H9 (cell line): Measurements from ENCODE around the gene DOC2B. TPM values are rescaled to one million over a fixed set of nuclear protein-coding genes. Genes with fewer than 3 reads are reported as not detected.

Experiments used
- DNase-seq: peaks from one replicate; pipeline ENCODE4 v3.0.0-alpha.2; 2017
- H2AFZ ChIP-seq: one replicate; pipeline ENCODE4 v1.6.1; 2013; ENCODE audit warnings: mild to moderate bottlenecking, low read length, control low read depth, moderate library complexity
- H2AK5ac ChIP-seq: 2 replicates; pipeline ENCODE4 v1.6.1; 2013; ENCODE audit warnings: low read length, control low read depth, mixed read lengths; ENCODE audit not compliant: insufficient read length
- H2BK120ac ChIP-seq: one replicate; pipeline ENCODE4 v1.6.1; 2013; ENCODE audit warnings: low read depth, mild to moderate bottlenecking, low read length, control low read depth, inconsistent platforms; ENCODE audit not compliant: poor library complexity, severe bottlenecking
- H2BK12ac ChIP-seq: 2 replicates; pipeline ENCODE4 v1.6.1; 2013; ENCODE audit warnings: low read length, control low read depth, mixed read lengths, low read depth; ENCODE audit not compliant: insufficient read length
- H2BK15ac ChIP-seq: 2 replicates; pipeline ENCODE4 v1.6.1; 2013; ENCODE audit warnings: low read depth, low read length, control low read depth
- H2BK20ac ChIP-seq: one replicate; pipeline ENCODE4 v1.6.1; 2013; ENCODE audit warnings: low read depth, mild to moderate bottlenecking, low read length, control low read depth, inconsistent platforms; ENCODE audit not compliant: poor library complexity, severe bottlenecking
- H2BK5ac ChIP-seq: 2 replicates; pipeline ENCODE4 v1.6.1; 2013; ENCODE audit warnings: low read length, control low read depth, mixed read lengths; ENCODE audit not compliant: insufficient read length
- H3K14ac ChIP-seq: 2 replicates; pipeline ENCODE4 v1.6.1; 2013; ENCODE audit warnings: low read length, control low read depth; ENCODE audit not compliant: insufficient read depth
- H3K18ac ChIP-seq: 2 replicates; pipeline ENCODE4 v1.6.1; 2013; ENCODE audit warnings: low read depth, mild to moderate bottlenecking, mixed read lengths, low read length, control low read depth; ENCODE audit not compliant: insufficient read length
- H3K23ac ChIP-seq: 2 replicates; pipeline ENCODE4 v1.6.1; 2013; ENCODE audit warnings: low read length, control low read depth, mixed read lengths, low read depth; ENCODE audit not compliant: insufficient read length
- H3K23me2 ChIP-seq: 2 replicates; pipeline ENCODE4 v1.6.1; 2013; ENCODE audit warnings: low read depth, mild to moderate bottlenecking, mixed read lengths, low read length, control low read depth; ENCODE audit not compliant: insufficient read length, poor library complexity, severe bottlenecking
- H3K27ac ChIP-seq: 2 replicates; pipeline ENCODE4 v1.5.1; 2013; ENCODE audit warnings: low read length, control low read depth, mixed read lengths, low read depth; ENCODE audit not compliant: insufficient read length
- H3K27me3 ChIP-seq: 2 replicates; pipeline ENCODE4 v1.6.1; 2013; ENCODE audit warnings: low read length, control low read depth, inconsistent platforms; ENCODE audit not compliant: insufficient read depth
- H3K4ac ChIP-seq: 2 replicates; pipeline ENCODE4 v1.6.1; 2013; ENCODE audit warnings: low read depth, mild to moderate bottlenecking, control low read depth, inconsistent platforms, low read length, moderate library complexity
- H3K4me1 ChIP-seq: 2 replicates; pipeline ENCODE4 v1.6.1; 2013; ENCODE audit warnings: low read length, control low read depth, inconsistent platforms; ENCODE audit not compliant: insufficient read depth
- H3K4me2 ChIP-seq: 2 replicates; pipeline ENCODE4 v1.6.1; 2013; ENCODE audit warnings: low read length, control low read depth, mixed read lengths; ENCODE audit not compliant: insufficient read length, insufficient read depth
- H3K56ac ChIP-seq: 2 replicates; pipeline ENCODE4 v1.6.1; 2013; ENCODE audit warnings: low read depth, mild to moderate bottlenecking, mixed read lengths, low read length, control low read depth; ENCODE audit not compliant: insufficient read length
- H3K79me1 ChIP-seq: 2 replicates; pipeline ENCODE4 v1.6.1; 2013; ENCODE audit warnings: low read depth, mild to moderate bottlenecking, moderate library complexity, low read length, control low read depth, inconsistent platforms; ENCODE audit not compliant: insufficient read depth, poor library complexity, severe bottlenecking
- H3K79me2 ChIP-seq: 2 replicates; pipeline ENCODE4 v1.6.1; 2013; ENCODE audit warnings: low read length, control low read depth, inconsistent platforms; ENCODE audit not compliant: insufficient read depth
- H3K9ac ChIP-seq: 2 replicates; pipeline ENCODE4 v1.6.1; 2013; ENCODE audit warnings: low read length, control low read depth, mixed read lengths; ENCODE audit not compliant: insufficient read length; ENCODE audit errors: extremely low read depth
- H3K9me3 ChIP-seq: one replicate; pipeline ENCODE4 v1.6.1; 2013; ENCODE audit warnings: low read depth, low read length, inconsistent platforms; ENCODE audit not compliant: control insufficient read depth
- H3T11ph ChIP-seq: one replicate; pipeline ENCODE4 v1.6.1; 2013; ENCODE audit warnings: mild to moderate bottlenecking, low read length, control low read depth, inconsistent platforms
- H4K20me1 ChIP-seq: one replicate; pipeline ENCODE4 v1.6.1; 2013; ENCODE audit not compliant: control insufficient read depth, insufficient read length, insufficient read depth
- H4K5ac ChIP-seq: 2 replicates; pipeline ENCODE4 v1.6.1; 2013; ENCODE audit warnings: low read depth, mild to moderate bottlenecking, mixed read lengths, low read length, control low read depth; ENCODE audit not compliant: insufficient read length
- H4K8ac ChIP-seq: replicated peaks from 2 replicates; pipeline ENCODE4 v1.6.1; 2013; ENCODE audit warnings: low read length, control low read depth, mixed read lengths, low read depth; ENCODE audit not compliant: insufficient read length
- H4K91ac ChIP-seq: 2 replicates; pipeline ENCODE4 v1.6.1; 2013; ENCODE audit warnings: low read depth, mild to moderate bottlenecking, moderate library complexity, mixed read lengths, low read length, control low read depth; ENCODE audit not compliant: insufficient read length
- H3K27ac Mint-ChIP-seq, 3 experiments: 2 replicates in 2 of 3; 3 replicates in 1 of 3; pipeline ENCODE4 v1.8.0; 2020 to 2021; ENCODE audit warnings: mixed read lengths in 3 of 3, mild to moderate bottlenecking in 1 of 3, moderate library complexity in 1 of 3
- H3K27me3 Mint-ChIP-seq: 2 replicates; pipeline ENCODE4 v1.8.0; 2021; ENCODE audit warnings: low read depth, mild to moderate bottlenecking, moderate library complexity, mixed read lengths
- H3K36me3 Mint-ChIP-seq, 3 experiments: 2 replicates in 2 of 3; 3 replicates in 1 of 3; pipeline ENCODE4 v1.8.0; 2020 to 2021; ENCODE audit warnings: low read depth in 3 of 3, mixed read lengths in 3 of 3; ENCODE audit not compliant: insufficient read depth in 1 of 3
- H3K4me1 Mint-ChIP-seq, 2 experiments: 2 replicates each; pipeline ENCODE4 v1.8.0; 2020; ENCODE audit warnings: mixed read lengths in 2 of 2
- H3K4me3 Mint-ChIP-seq, 2 experiments: 2 replicates in 1 of 2; 3 replicates in 1 of 2; pipeline ENCODE4 v1.8.0; 2020 to 2021; ENCODE audit warnings: mild to moderate bottlenecking in 2 of 2, mixed read lengths in 2 of 2, moderate library complexity in 1 of 2
- H3K9me3 Mint-ChIP-seq, 2 experiments: 2 replicates in 1 of 2; 3 replicates in 1 of 2; pipeline ENCODE4 v1.8.0; 2020; ENCODE audit warnings: mild to moderate bottlenecking in 2 of 2, mixed read lengths in 2 of 2, moderate library complexity in 1 of 2
- CTCF ChIP-seq: fragments of 200-600 bp; sonication (generic); conservative IDR thresholded peaks from 3 replicates; pipeline ENCODE4 v1.8.0; 2021; ENCODE audit warnings: antibody characterized with exemption, mild to moderate bottlenecking
- WGBS: extraction: QIAGEN DNeasy Blood & Tissue Kit; methylation state at CpG from one replicate; pipeline ENCODE4 v1.1.7; 2013; ENCODE audit warnings: missing lambda C conversion rate, low lambda C conversion rate, mixed read lengths; ENCODE audit not compliant: insufficient read length; ENCODE audit errors: extremely low coverage; 5-methylcytosine and 5-hydroxymethylcytosine counted together
- total RNA-seq: library from RNA; stranded (reverse); gene quantifications from 2 replicates; pipeline ENCODE4 v1.2.1, GENCODE V29; 2021

DOC2B gene
- total RNA-seq, 1 experiment from 2014 or later, result 2.1 TPM

GRCh38 chr17:158379-158778 lies 23.1 kb downstream of the DOC2B start:
- Mint-ChIP-seq H3K4me1 (no peaks in the 10 kb centered on the region), H3K27me3 (peaks cover 2% of the 10 kb centered on the region), H3K27ac (peak overlapping the region in 1 of 3 experiments; percentile 44; a peak in 2 of 7 replicates), H3K36me3 (no peaks in the 10 kb centered on the region), H3K4me3 (no peak overlapping the region), H3K9me3 (no peaks in the 10 kb centered on the region)
- no peaks in the 10 kb centered on the region for H3K9me3 ChIP-seq
- no CpG with 5 or more reads among the region's 7 CpGs for WGBS
- no peak overlapping the region for H3K4me2 ChIP-seq
- H2BK15ac ChIP-seq, result no peak overlapping the region
- H2BK20ac ChIP-seq, result no peak overlapping the region
- H3K79me2 ChIP-seq, result no peaks in the 10 kb centered on the region
- no peak overlapping the region for H3K14ac ChIP-seq
- H3K23me2 ChIP-seq, result no peaks in the 10 kb centered on the region
- TF ChIP-seq CTCF, result no peak
- no peak overlapping the region for H3K9ac ChIP-seq
- no peaks in the 10 kb centered on the region for H4K20me1 ChIP-seq
- H4K8ac ChIP-seq, result no peak overlapping the region
- H4K5ac ChIP-seq, result no peak overlapping the region
- H3K18ac ChIP-seq, result no peak overlapping the region
- no peak overlapping the region for H3K56ac ChIP-seq
- no peak overlapping the region for H4K91ac ChIP-seq
- no peak overlapping the region for H2AFZ ChIP-seq
- no peaks in the 10 kb centered on the region for H3K79me1 ChIP-seq
- no peak overlapping the region for H2BK5ac ChIP-seq
- H2BK120ac ChIP-seq, result no peak overlapping the region
- H3T11ph ChIP-seq, result no peak overlapping the region
- H2BK12ac ChIP-seq, result no peak overlapping the region
- no peak overlapping the region for H2AK5ac ChIP-seq
- no peaks in the 10 kb centered on the region for H3K27me3 ChIP-seq
- no peak overlapping the region for H3K27ac ChIP-seq
- DNase-seq, result no peak
- H3K23ac ChIP-seq, result no peak overlapping the region
- H3K4ac ChIP-seq, result no peak overlapping the region
- no peaks in the 10 kb centered on the region for H3K4me1 ChIP-seq
